Measurements from ENCODE around the gene ELANE. TPM values are rescaled to one million over a fixed set of nuclear protein-coding genes. Genes with fewer than 3 reads are reported as not detected.
"Not testable (repeated sequence)": the region's sequence is repeated elsewhere in the genome, so short reads cannot be mapped to it uniquely, and the experiment has no call there.

ELANE gene
- total and polyA plus RNA-seq, 2 donors (not counting 1 experiment from before 2014, with no cell fraction given): 0.48 to 0.66 TPM

DNA sequence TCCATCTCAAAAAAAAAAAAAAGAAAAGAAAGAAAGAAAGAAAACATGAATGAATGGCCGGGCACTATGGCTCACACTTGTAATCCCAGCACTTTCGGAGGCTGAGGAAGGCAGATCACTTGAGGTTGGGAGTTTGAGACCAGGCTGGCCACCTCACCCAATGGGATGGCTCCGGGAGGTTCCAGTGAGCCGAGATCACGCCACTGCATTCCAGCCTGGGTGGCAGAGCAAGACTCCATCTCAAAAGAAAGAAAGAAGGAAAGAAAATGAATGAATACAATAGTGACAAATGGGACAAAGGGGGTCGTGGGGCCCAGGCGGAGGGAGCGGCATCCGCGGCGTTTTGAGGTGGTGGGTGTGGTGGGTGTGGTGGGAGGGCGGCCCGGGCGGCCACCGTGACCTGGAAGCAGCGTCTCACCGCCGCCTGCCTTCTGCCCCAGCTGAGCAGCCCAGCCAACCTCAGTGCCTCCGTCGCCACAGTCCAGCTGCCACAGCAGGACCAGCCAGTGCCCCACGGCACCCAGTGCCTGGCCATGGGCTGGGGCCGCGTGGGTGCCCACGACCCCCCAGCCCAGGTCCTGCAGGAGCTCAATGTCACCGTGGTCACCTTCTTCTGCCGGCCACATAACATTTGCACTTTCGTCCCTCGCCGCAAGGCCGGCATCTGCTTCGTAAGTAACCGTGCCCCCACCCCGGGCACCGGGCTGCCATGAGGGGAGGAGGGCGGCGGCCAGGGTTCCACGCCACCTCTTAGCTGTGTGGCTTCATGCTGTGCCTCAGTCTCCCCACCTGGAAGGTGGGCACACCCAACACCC, 6.2 kb upstream of the ELANE start:
- H3K9ac ChIP-seq (ENCODE audit: insufficient read depth, low read length): no peak overlapping the region

GRCh38 chr19:848386-848921, 3.6 kb upstream of the ELANE start:
- H3K4me3 ChIP-seq (replicated peaks in 1 of 4; ENCODE audit: control extremely low read depth in 1 of 4, insufficient read depth in 1 of 4, low read depth in 3 of 4, low read length in 4 of 4): no peak overlapping the region
- H3K79me2 ChIP-seq (ENCODE audit: control insufficient read depth, insufficient read depth, low read length): no peaks in the 10 kb centered on the region
- no peak overlapping the region for H3K9ac ChIP-seq (ENCODE audit: insufficient read depth, low read length)
- H3K4me1 ChIP-seq (ENCODE audit: control insufficient read depth, extremely low read depth, insufficient read depth, low read length): peaks cover 6% of the 10 kb centered on the region
- peaks cover 15% of the 10 kb centered on the region for H3K27me3 ChIP-seq (ENCODE audit: control insufficient read depth, insufficient read depth, low read length)
- TF ChIP-seq CTCF (conservative IDR thresholded peaks at IDR 0.05 in 1 of 2, IDR thresholded peaks at IDR 0.05 in 1 of 2; ENCODE audit: low read depth in 1 of 2, low read length in 2 of 2): no peak
- H3K4me2 ChIP-seq (ENCODE audit: extremely low read depth, insufficient read depth, low read length): no peak overlapping the region
- H4K20me1 ChIP-seq (ENCODE audit: control insufficient read depth, extremely low read depth, insufficient read depth, low read length): no peaks in the 10 kb centered on the region
- H3K9me3 ChIP-seq (ENCODE audit: control insufficient read depth, insufficient read depth, low read depth, low read length): no peaks in the 10 kb centered on the region
- no peak overlapping the region for H2AFZ ChIP-seq (ENCODE audit: low read length)
- no peaks in the 10 kb centered on the region for H3K36me3 ChIP-seq (ENCODE audit: control insufficient read depth, insufficient read depth, low read length)
- no peak overlapping the region for H3K27ac ChIP-seq (ENCODE audit: insufficient read depth, low read length)
- no peak for DNase-seq (ENCODE audit: low read depth in 2 of 2)

More for the DNA sequence above, 6.2 kb upstream of the ELANE start:
- Histone ChIP-seq H3K4me1 (ENCODE audit: control insufficient read depth, extremely low read depth, insufficient read depth, low read length) (peaks cover 3% of the 10 kb centered on the region), H2AFZ (ENCODE audit: low read length) (no peak overlapping the region), H3K79me2 (ENCODE audit: control insufficient read depth, insufficient read depth, low read length) (no peaks in the 10 kb centered on the region), H3K4me2 (ENCODE audit: extremely low read depth, insufficient read depth, low read length) (no peak overlapping the region), H4K20me1 (ENCODE audit: control insufficient read depth, extremely low read depth, insufficient read depth, low read length) (no peaks in the 10 kb centered on the region), H3K9me3 (ENCODE audit: control insufficient read depth, insufficient read depth, low read depth, low read length) (no peaks in the 10 kb centered on the region), H3K27me3 (ENCODE audit: control insufficient read depth, insufficient read depth, low read length) (peaks cover 19% of the 10 kb centered on the region), H3K4me3 (replicated peaks in 1 of 4; ENCODE audit: control extremely low read depth in 1 of 4, insufficient read depth in 1 of 4, low read depth in 3 of 4, low read length in 4 of 4) (no peak overlapping the region), H3K36me3 (ENCODE audit: control insufficient read depth, insufficient read depth, low read length) (no peaks in the 10 kb centered on the region), H3K27ac (ENCODE audit: insufficient read depth, low read length) (no peak overlapping the region)
- DNase-seq (ENCODE audit: low read depth in 2 of 2): no peak
- TF ChIP-seq EZH2 (IDR thresholded peaks at IDR 0.05; ENCODE audit: low read length, missing control alignments) (no peak), CTCF (conservative IDR thresholded peaks at IDR 0.05 in 1 of 2, IDR thresholded peaks at IDR 0.05 in 1 of 2; ENCODE audit: low read depth in 1 of 2, low read length in 2 of 2) (no peak)

- not testable (repeated sequence) for H3K9me3 ChIP-seq (ENCODE audit: control insufficient read depth, insufficient read depth, low read depth, low read length); H3K4me2 ChIP-seq (ENCODE audit: extremely low read depth, insufficient read depth, low read length); DNase-seq (ENCODE audit: low read depth in 2 of 2); H3K4me1 ChIP-seq (ENCODE audit: control insufficient read depth, extremely low read depth, insufficient read depth, low read length); H3K79me2 ChIP-seq (ENCODE audit: control insufficient read depth, insufficient read depth, low read length); H3K36me3 ChIP-seq (ENCODE audit: control insufficient read depth, insufficient read depth, low read length); H2AFZ ChIP-seq (ENCODE audit: low read length); H3K27ac ChIP-seq (ENCODE audit: insufficient read depth, low read length); H3K4me3 ChIP-seq (replicated peaks in 1 of 4; ENCODE audit: control extremely low read depth in 1 of 4, insufficient read depth in 1 of 4, low read depth in 3 of 4, low read length in 4 of 4); H3K9ac ChIP-seq (ENCODE audit: insufficient read depth, low read length); H4K20me1 ChIP-seq (ENCODE audit: control insufficient read depth, extremely low read depth, insufficient read depth, low read length)
- peaks cover 11% of the 10 kb centered on the region for H3K27me3 ChIP-seq (ENCODE audit: control insufficient read depth, insufficient read depth, low read length)
Measured at GRCh38 chr19:849195-849594, 2.9 kb upstream of the ELANE start.
